GM23248 (cell line): ENCODE results near the gene HPN. TPM values are rescaled to one million over a fixed set of nuclear protein-coding genes. Genes with fewer than 3 reads are reported as not detected.

Experiments used
- DNase-seq: peaks from one replicate; pipeline ENCODE4 v3.0.0-alpha.2; 2015
- H2AFZ ChIP-seq: fragments of 200-600 bp; sonication (generic); 2 replicates; pipeline ENCODE4 v1.6.1; 2016; ENCODE audit warnings: antibody characterized with exemption
- H3F3A ChIP-seq: fragments of 200-600 bp; sonication (generic); 2 replicates; pipeline ENCODE4 v1.6.1; 2016; ENCODE audit warnings: mild to moderate bottlenecking, antibody characterized with exemption, mixed run types; ENCODE audit not compliant: insufficient read depth
- H3K27ac ChIP-seq: fragments of 200-600 bp; sonication (generic); 2 replicates; pipeline ENCODE4 v1.5.1; 2016; ENCODE audit warnings: mild to moderate bottlenecking
- H3K27me3 ChIP-seq: fragments of 200-600 bp; sonication (generic); replicated peaks from 2 replicates; pipeline ENCODE4 v1.6.1; 2016; ENCODE audit warnings: mild to moderate bottlenecking; ENCODE audit not compliant: insufficient read depth
- H3K36me3 ChIP-seq: fragments of 200-600 bp; sonication (generic); 2 replicates; pipeline ENCODE4 v1.6.1; 2016; ENCODE audit warnings: low read depth, mild to moderate bottlenecking
- H3K4me1 ChIP-seq: fragments of 200-600 bp; sonication (generic); 2 replicates; pipeline ENCODE4 v1.6.1; 2016; ENCODE audit warnings: mild to moderate bottlenecking; ENCODE audit not compliant: insufficient read depth
- H3K4me2 ChIP-seq: fragments of 200-600 bp; sonication (generic); one replicate; pipeline ENCODE4 v1.6.1; 2016; ENCODE audit warnings: mild to moderate bottlenecking; ENCODE audit not compliant: unreplicated experiment
- H3K4me3 ChIP-seq: fragments of 200-600 bp; sonication (generic); 2 replicates; pipeline ENCODE4 v1.5.1; 2016; ENCODE audit warnings: mild to moderate bottlenecking
- H3K79me2 ChIP-seq: fragments of 200-600 bp; sonication (generic); 2 replicates; pipeline ENCODE4 v1.6.1; 2016; ENCODE audit warnings: mild to moderate bottlenecking; ENCODE audit not compliant: insufficient read depth
- H3K9ac ChIP-seq: fragments of 200-600 bp; sonication (generic); 2 replicates; pipeline ENCODE4 v1.6.1; 2016; ENCODE audit warnings: mild to moderate bottlenecking
- H3K9me2 ChIP-seq: fragments of 200-600 bp; sonication (generic); 2 replicates; pipeline ENCODE4 v1.6.1; 2016; ENCODE audit warnings: mixed run types, mild to moderate bottlenecking, moderate library complexity; ENCODE audit not compliant: insufficient read depth
- H3K9me3 ChIP-seq: fragments of 200-600 bp; sonication (generic); one replicate; pipeline ENCODE4 v1.6.1; 2017; ENCODE audit warnings: low read depth
- H4K20me1 ChIP-seq: fragments of 200-600 bp; sonication (generic); 2 replicates; pipeline ENCODE4 v1.6.0; 2016; ENCODE audit not compliant: insufficient read depth
- EZH2 ChIP-seq: fragments of 200-600 bp; sonication (generic); IDR thresholded peaks from 2 replicates; pipeline ENCODE4 v1.6.1; 2018; ENCODE audit warnings: antibody characterized with exemption, mild to moderate bottlenecking; ENCODE audit not compliant: insufficient read depth, poor library complexity, severe bottlenecking
- EZH2phosphoT487 ChIP-seq: fragments of 200-600 bp; sonication (generic); IDR thresholded peaks from 2 replicates; pipeline ENCODE4 v1.6.1; 2018; ENCODE audit warnings: antibody characterized with exemption, moderate library complexity, mild to moderate bottlenecking, low read depth; ENCODE audit not compliant: insufficient read depth
- WGBS, 2 experiments: methylation state at CpG; one replicate each; pipeline ENCODE4 v1.1.6; 2015 to 2017; ENCODE audit warnings: low lambda C conversion rate in 2 of 2, low coverage in 1 of 2; ENCODE audit errors: missing lambda C conversion rate in 2 of 2; 5-methylcytosine and 5-hydroxymethylcytosine counted together
- in situ Hi-C: fragments of 300-500 bp; cut with MboI; formaldehyde crosslinking; loops from 2 replicates; pipeline ENCODE4 v1.15.0; 2020
- polyA plus RNA-seq: library from polyadenylated mRNA; unstranded; fragments of >200 nt; fragmentation: Nextera tagmentation; extraction: Ambion mirVana; gene quantifications from 2 replicates; pipeline ENCODE4 v1.2.1, GENCODE V29; 2016
- total RNA-seq: library from RNA; depleted of rRNA; stranded (reverse); fragments of >200 nt; shearing (Covaris generic); gene quantifications from 2 replicates; pipeline ENCODE4 v1.2.3, GENCODE V29; 2014

HPN gene
- total and polyA plus RNA-seq, 2 experiments from 2014 or later = not detected

DNA sequence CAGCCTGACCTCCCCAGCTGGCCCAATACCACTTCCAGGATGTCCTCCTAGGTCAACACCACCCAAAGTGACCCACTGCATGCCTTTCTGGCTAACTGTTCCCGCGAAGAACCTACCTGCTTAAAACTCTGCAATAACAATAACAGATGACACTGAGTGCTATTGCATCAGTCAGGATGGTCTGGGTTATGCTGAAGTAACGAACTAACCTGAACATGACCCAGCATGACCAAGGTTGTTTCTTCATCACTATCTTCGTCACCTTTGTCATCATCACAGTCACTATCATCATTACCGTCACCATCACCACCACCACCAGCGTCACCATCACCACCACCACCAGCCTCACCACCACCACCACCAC lies 63.5 kb downstream of the HPN start:
- H4K20me1 ChIP-seq = no peaks in the 10 kb centered on the region
- DNase-seq = no peak
- H3K27ac ChIP-seq = no peak overlapping the region
- H3K9me3 ChIP-seq = no peaks in the 10 kb centered on the region
- no peak overlapping the region for H3K4me2 ChIP-seq
- TF ChIP-seq EZH2phosphoT487 (no peak), EZH2 (no peak)
- H3K27me3 ChIP-seq = no peaks in the 10 kb centered on the region
- in situ Hi-C loops = no loop called here
- H2AFZ ChIP-seq = no peak overlapping the region
- no peak overlapping the region for H3K9ac ChIP-seq
- no peaks in the 10 kb centered on the region for H3F3A ChIP-seq
- no peaks in the 10 kb centered on the region for H3K79me2 ChIP-seq
- H3K36me3 ChIP-seq = no peaks in the 10 kb centered on the region
- no peaks in the 10 kb centered on the region for H3K4me1 ChIP-seq
- 85% methylated on average over 6 of the region's 6 CpGs for WGBS, 2 experiments
- H3K4me3 ChIP-seq = no peak overlapping the region
- H3K9me2 ChIP-seq = no peaks in the 10 kb centered on the region

DNA sequence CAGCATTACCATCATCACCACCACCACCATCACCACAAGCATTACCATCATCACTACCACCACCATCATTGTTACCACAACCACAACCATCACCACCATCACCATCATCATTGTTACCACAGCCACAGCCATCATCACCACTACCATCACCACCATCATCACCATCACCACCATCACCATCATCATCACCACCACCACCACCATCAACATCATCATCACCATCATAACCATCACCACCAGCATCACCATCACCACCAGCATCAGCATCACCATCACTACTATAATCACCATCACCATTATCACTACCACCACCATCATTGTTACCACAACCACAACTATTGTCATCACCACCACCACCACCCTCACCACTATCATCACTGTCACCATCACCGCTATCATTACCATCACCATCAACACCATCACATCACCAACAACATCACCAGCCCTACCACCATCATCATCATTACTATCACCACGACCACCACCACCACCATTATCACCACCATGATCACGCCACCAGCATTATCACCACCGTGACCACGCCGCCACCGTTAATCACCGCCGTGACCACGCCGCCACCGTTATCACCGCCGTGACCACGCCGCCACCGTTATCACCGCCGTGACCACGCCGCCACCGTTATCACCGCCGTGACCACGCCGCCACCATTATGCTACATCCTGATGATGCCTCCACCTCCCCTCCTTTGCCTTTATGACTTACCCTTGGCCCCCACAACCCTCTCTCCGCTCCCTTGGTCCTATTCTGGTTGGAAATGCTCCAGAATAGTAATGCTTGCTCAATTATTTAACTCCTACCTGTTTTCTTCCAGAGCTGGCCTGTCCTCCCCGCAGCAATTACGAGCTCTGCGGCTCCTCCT lies 64.1 kb downstream of the HPN start:
- no peak for DNase-seq
- WGBS, 2 experiments = 85 to 87% methylated on average over 24 to 30 of the region's 30 CpGs

DNA sequence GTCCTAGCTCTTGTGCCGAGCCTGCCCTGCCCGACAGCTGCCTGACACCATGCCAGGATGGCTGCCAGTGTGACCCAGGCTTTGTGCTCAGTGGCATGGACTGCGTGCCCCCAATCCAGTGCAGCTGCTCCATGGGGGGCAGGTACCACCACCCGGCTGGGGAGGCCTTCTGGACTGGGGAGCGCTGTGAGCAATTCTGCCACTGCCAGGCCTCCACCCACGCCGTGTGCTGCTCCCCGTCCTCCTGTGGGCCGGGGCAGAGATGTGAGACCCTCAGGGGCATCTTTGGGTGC lies 64.7 kb downstream of the HPN start:
- WGBS, 2 experiments = 73 to 77% methylated on average over 9 of the region's 9 CpGs
- no peak for DNase-seq
- no peaks in the 10 kb centered on the region for H3K36me3 ChIP-seq
- no peak overlapping the region for H3K4me3 ChIP-seq
- no peaks in the 10 kb centered on the region for H3K9me2 ChIP-seq
- no peaks in the 10 kb centered on the region for H3F3A ChIP-seq
- TF ChIP-seq EZH2phosphoT487 = no peak
- TF ChIP-seq EZH2 = no peak
- H3K4me2 ChIP-seq = no peak overlapping the region
- H3K4me1 ChIP-seq = no peaks in the 10 kb centered on the region
- no peak overlapping the region for H3K27ac ChIP-seq
- in situ Hi-C loops = no loop called here
- H4K20me1 ChIP-seq = no peaks in the 10 kb centered on the region
- no peak overlapping the region for H2AFZ ChIP-seq
- H3K9ac ChIP-seq = no peak overlapping the region
- H3K27me3 ChIP-seq = peaks cover 6% of the 10 kb centered on the region; the same call in 1 of the 2 replicates
- H3K79me2 ChIP-seq = no peaks in the 10 kb centered on the region
- H3K9me3 ChIP-seq = no peaks in the 10 kb centered on the region

More for the DNA sequence above, 64.1 kb downstream of the HPN start:
- no peaks in the 10 kb centered on the region for H3K36me3 ChIP-seq
- H3K9me3 ChIP-seq = no peaks in the 10 kb centered on the region
- H3F3A ChIP-seq = no peaks in the 10 kb centered on the region
- H3K79me2 ChIP-seq = no peaks in the 10 kb centered on the region
- no peaks in the 10 kb centered on the region for H3K4me1 ChIP-seq
- no peaks in the 10 kb centered on the region for H4K20me1 ChIP-seq
- H3K27me3 ChIP-seq = peaks cover 3% of the 10 kb centered on the region; the same call in 1 of the 2 replicates
- in situ Hi-C loops = no loop called here
- H3K4me2 ChIP-seq = no peak overlapping the region
- H3K9ac ChIP-seq = no peak overlapping the region
- no peak overlapping the region for H3K4me3 ChIP-seq
- no peak overlapping the region for H2AFZ ChIP-seq
- no peaks in the 10 kb centered on the region for H3K9me2 ChIP-seq
- H3K27ac ChIP-seq = no peak overlapping the region
- no peak for TF ChIP-seq EZH2
- no peak for TF ChIP-seq EZH2phosphoT487

DNA sequence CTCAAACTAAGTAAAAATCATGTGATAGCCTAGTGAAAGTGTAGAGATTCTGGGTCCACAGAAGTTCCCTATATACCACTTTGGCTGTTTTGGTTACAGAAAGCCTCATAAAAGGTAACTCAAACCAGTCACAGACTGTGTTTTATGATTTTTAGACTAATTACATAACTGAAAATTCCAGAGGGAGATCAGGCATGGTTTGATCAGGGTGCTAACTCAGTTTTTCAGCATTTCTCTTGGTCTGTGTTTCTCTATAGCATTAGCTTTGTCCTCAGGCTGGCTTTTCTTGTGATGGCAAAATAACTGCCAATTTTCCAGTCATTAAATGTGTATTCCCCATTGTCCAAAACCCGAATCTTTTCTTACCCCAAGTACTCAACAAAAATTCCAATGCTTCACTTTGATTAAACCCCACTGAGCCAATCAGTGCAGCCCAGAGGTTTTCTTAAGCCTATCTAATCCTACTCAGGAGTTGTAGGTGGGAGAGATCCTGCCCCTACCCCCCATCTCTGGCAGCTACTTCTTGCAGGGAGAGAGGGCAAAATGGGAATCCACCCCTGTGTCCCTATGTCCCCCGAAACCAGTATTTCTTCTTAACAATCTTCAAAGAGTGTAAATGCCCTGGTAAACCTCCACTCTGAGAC lies 65.5 kb downstream of the HPN start:
- H3K27ac ChIP-seq = no peak overlapping the region
- H2AFZ ChIP-seq = no peak overlapping the region
- no peaks in the 10 kb centered on the region for H4K20me1 ChIP-seq
- no peaks in the 10 kb centered on the region for H3K4me1 ChIP-seq
- no peaks in the 10 kb centered on the region for H3K79me2 ChIP-seq
- in situ Hi-C loops = no loop called here
- H3F3A ChIP-seq = no peaks in the 10 kb centered on the region
- H3K27me3 ChIP-seq = peaks cover 6% of the 10 kb centered on the region; the same call in 1 of the 2 replicates
- H3K4me3 ChIP-seq = no peak overlapping the region
- no peaks in the 10 kb centered on the region for H3K9me2 ChIP-seq
- H3K9ac ChIP-seq = no peak overlapping the region
- no peaks in the 10 kb centered on the region for H3K9me3 ChIP-seq
- H3K36me3 ChIP-seq = no peaks in the 10 kb centered on the region
- TF ChIP-seq EZH2phosphoT487 (no peak), EZH2 (no peak)
- 45 to 50% methylated on average over 2 of the region's 2 CpGs for WGBS, 2 experiments
- no peak overlapping the region for H3K4me2 ChIP-seq
- no peak for DNase-seq
